Measurements from ENCODE around the gene ARL8B. TPM values are rescaled to one million over a fixed set of nuclear protein-coding genes. Genes with fewer than 3 reads are reported as not detected.

ARL8B gene
- total RNA-seq, 1 donor from 2014 or later = 66.7 TPM

DNA sequence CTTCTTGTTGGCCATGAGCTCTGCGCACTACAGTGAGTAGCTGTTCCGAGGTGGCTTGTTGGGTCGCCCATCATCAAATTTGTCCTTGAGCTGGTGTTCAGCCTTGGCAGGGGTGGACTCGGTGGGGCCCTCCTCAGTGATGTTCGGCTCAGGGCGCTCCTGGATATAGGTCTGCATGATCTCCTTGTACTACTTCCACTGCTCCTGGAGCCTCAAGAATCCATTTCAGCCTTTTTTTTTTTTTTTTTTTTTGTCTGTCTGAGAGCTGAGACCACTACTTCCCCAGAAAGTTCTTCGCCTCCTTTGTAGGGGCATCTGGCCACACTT, 39.3 kb upstream of the ARL8B start:
- Histone ChIP-seq H3K4me1 (no peaks in the 10 kb centered on the region), H3K27me3 (ENCODE audit: low read depth) (peaks cover 11% of the 10 kb centered on the region), H3K9me3 (replicated peaks) (no peaks in the 10 kb centered on the region), H3K4me3 (no peak overlapping the region), H3K27ac (replicated peaks) (no peak overlapping the region), H3K36me3 (no peaks in the 10 kb centered on the region)
- no peak for DNase-seq
- intact Hi-C loops (cut with micrococcal nuclease) = no loop called here
- TF ChIP-seq, protein P1, sequence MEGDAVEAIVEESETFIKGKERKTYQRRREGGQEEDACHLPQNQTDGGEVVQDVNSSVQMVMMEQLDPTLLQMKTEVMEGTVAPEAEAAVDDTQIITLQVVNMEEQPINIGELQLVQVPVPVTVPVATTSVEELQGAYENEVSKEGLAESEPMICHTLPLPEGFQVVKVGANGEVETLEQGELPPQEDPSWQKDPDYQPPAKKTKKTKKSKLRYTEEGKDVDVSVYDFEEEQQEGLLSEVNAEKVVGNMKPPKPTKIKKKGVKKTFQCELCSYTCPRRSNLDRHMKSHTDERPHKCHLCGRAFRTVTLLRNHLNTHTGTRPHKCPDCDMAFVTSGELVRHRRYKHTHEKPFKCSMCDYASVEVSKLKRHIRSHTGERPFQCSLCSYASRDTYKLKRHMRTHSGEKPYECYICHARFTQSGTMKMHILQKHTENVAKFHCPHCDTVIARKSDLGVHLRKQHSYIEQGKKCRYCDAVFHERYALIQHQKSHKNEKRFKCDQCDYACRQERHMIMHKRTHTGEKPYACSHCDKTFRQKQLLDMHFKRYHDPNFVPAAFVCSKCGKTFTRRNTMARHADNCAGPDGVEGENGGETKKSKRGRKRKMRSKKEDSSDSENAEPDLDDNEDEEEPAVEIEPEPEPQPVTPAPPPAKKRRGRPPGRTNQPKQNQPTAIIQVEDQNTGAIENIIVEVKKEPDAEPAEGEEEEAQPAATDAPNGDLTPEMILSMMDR (IDR thresholded peaks at IDR 0.05; ENCODE audit: borderline replicate concordance) = no peak

DNA sequence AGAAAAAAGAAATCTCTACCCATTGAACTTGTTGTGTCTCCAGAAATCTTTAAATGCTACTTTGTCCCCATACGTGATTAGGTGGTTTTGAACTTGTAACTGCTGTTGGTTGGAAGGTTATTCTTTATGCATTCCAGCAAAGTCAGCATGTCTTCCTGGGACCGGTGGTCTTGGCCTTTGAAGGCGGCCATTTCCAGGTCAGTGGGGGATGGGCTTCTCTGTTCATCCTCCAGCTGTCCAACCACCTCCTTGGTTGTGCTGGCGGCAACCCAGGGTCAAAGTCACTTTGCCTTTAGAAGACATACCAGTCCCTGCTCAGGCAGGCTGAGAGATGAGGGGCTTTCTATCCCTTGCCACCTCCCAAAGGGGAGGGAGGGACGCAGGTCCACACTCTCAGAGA, 37.9 kb upstream of the ARL8B start:
- DNase-seq = no peak
- H3K4me3 ChIP-seq = no peak overlapping the region
- H3K27me3 ChIP-seq (ENCODE audit: low read depth) = peaks cover 11% of the 10 kb centered on the region
- no peaks in the 10 kb centered on the region for H3K9me3 ChIP-seq (replicated peaks)
- intact Hi-C loops (cut with micrococcal nuclease) = no loop called here
- no peak overlapping the region for H3K27ac ChIP-seq (replicated peaks)
- no peaks in the 10 kb centered on the region for H3K4me1 ChIP-seq
- no peaks in the 10 kb centered on the region for H3K36me3 ChIP-seq
- TF ChIP-seq, protein P1 (IDR thresholded peaks at IDR 0.05; ENCODE audit: borderline replicate concordance) = no peak

DNA sequence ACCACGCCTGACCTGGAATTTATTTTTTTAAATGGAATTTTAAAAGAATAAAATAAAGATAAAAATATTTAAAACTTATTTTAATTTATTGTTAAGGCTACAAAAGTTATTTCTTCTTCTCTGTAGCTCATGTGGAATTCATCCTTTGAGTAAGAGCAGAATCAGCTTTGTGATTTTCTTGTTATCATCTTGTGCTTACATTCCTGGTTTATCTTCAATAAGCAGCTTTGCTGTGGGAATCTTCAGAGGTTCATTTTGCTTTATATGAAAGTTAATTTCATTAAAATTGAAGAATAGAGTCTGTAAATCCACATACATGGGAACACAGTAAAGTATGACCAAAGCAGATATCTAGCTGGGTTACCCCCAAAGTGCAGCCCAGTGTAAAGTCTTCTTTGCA, 35.4 kb upstream of the ARL8B start:
- H3K4me3 ChIP-seq = no peak overlapping the region
- TF ChIP-seq, protein P1 (IDR thresholded peaks at IDR 0.05; ENCODE audit: borderline replicate concordance) = no peak
- no peaks in the 10 kb centered on the region for H3K9me3 ChIP-seq (replicated peaks)
- H3K36me3 ChIP-seq = no peaks in the 10 kb centered on the region
- intact Hi-C loops (cut with micrococcal nuclease) = no loop called here
- no peak overlapping the region for H3K27ac ChIP-seq (replicated peaks)
- no peaks in the 10 kb centered on the region for H3K4me1 ChIP-seq
- DNase-seq = no peak
- H3K27me3 ChIP-seq (ENCODE audit: low read depth) = peaks cover 22% of the 10 kb centered on the region

DNA sequence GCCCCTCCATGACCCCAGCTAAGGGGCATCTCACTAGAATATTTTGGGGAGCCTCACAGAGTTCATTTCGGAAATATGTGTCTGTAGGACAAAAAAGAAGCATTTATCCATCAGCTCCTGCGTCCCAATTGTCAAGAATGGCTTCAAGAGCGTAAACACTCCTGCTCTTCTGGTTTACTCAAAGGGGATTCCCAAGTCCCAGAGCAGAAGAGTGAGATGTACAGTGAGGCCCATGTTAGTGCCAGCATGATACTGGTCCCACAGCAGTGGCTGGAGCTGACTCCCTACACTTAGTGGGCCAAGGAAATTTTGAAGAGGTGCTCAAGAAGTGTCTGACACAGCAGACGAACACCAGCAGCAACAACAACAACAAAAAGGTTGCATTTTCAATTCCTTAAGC, 34.9 kb upstream of the ARL8B start:
- H3K4me3 ChIP-seq = no peak overlapping the region
- H3K36me3 ChIP-seq = no peaks in the 10 kb centered on the region
- peaks cover 22% of the 10 kb centered on the region for H3K27me3 ChIP-seq (ENCODE audit: low read depth)
- no peak for DNase-seq
- TF ChIP-seq, protein P1 (IDR thresholded peaks at IDR 0.05; ENCODE audit: borderline replicate concordance) = no peak
- no peaks in the 10 kb centered on the region for H3K4me1 ChIP-seq
- intact Hi-C loops (cut with micrococcal nuclease) = no loop called here
- no peaks in the 10 kb centered on the region for H3K9me3 ChIP-seq (replicated peaks)
- H3K27ac ChIP-seq (replicated peaks) = no peak overlapping the region

DNA sequence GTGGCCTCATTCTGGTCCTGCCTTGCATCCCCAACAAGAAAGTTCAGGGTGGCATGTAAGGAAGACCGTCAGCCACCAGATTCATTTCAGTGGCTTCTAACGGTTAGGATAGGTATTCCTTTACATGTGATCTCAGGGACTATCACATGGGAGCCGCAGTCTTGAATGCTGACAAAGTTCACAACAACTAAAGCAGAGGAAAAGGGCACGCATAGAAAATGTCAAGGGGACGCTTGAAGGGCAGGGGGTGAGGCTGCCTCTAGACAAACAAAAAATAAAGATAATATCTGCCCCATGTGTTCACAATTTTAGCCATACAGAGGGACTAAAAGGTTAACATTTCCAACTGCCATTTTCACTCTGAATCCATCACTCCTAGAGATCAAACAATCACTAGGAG, 31.9 kb upstream of the ARL8B start:
- no peak overlapping the region for H3K4me3 ChIP-seq
- no peaks in the 10 kb centered on the region for H3K9me3 ChIP-seq (replicated peaks)
- H3K36me3 ChIP-seq = no peaks in the 10 kb centered on the region
- H3K4me1 ChIP-seq = no peaks in the 10 kb centered on the region
- peaks cover 11% of the 10 kb centered on the region for H3K27me3 ChIP-seq (ENCODE audit: low read depth)
- no peak overlapping the region for H3K27ac ChIP-seq (replicated peaks)
- DNase-seq = no peak
- intact Hi-C loops (cut with micrococcal nuclease) = no loop called here
- TF ChIP-seq, protein P1 (IDR thresholded peaks at IDR 0.05; ENCODE audit: borderline replicate concordance) = no peak

DNA sequence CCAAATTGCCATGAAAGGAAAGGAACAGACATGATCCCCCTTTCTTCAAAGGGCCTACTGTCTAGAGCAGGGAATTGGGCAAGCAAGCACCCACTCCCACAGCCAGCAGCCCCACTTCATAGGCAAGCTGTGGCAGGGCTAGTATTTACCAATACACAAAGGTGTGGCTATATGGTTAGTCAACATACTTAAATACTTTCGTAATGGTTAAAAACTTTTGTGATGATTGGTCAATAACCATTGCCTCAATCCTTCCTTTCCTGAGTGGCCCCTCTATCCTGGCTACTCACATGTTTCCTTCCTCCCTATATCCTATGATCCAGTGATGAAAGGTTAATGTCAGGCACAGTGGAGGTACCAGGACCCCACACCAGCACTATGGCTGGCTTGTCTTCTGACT, 30.1 kb upstream of the ARL8B start:
- Histone ChIP-seq H3K27me3 (ENCODE audit: low read depth) (peaks cover 11% of the 10 kb centered on the region), H3K27ac (replicated peaks) (no peak overlapping the region), H3K4me3 (no peak overlapping the region), H3K36me3 (no peaks in the 10 kb centered on the region), H3K4me1 (peaks cover 10% of the 10 kb centered on the region), H3K9me3 (replicated peaks) (no peaks in the 10 kb centered on the region)
- TF ChIP-seq, protein P1 (IDR thresholded peaks at IDR 0.05; ENCODE audit: borderline replicate concordance) = no peak
- no peak for DNase-seq
- intact Hi-C loops (cut with micrococcal nuclease) = no loop called here

Measured in left ventricle myocardium inferior (tissue), 1 donor.